Common myeloid progenitor, CD34-positive (primary cell): ENCODE results near the gene FMC1. TPM values are rescaled to one million over a fixed set of nuclear protein-coding genes. Genes with fewer than 3 reads are reported as not detected.

Experiments used
- CTCF ChIA-PET: fragments of 350-600 bp; sonication (Branson Sonifier 250); formaldehyde crosslinking; loops from one replicate; lab custom pipeline; 2021; ENCODE audit warnings: antibody characterized with exemption; lab: Charles Lee
- POLR2A ChIA-PET: fragments of 350-600 bp; sonication (Branson Sonifier 250); formaldehyde crosslinking; loops from one replicate; lab custom pipeline; 2021; ENCODE audit warnings: antibody characterized with exemption; lab: Charles Lee
- DNase-seq, 3 donors: peaks; one replicate each; pipeline versions ENCODE4 v3.0.0 to v3.0.0-alpha.2; 2013
- H3K27ac ChIP-seq, 2 experiments: 1 replicate in 1 of 2; 2 replicates in 1 of 2; pipeline ENCODE4 v1.7.0; 2013; ENCODE audit warnings: inconsistent platforms in 2 of 2, low read length in 2 of 2, mild to moderate bottlenecking in 2 of 2, low read depth in 1 of 2, moderate library complexity in 1 of 2; ENCODE audit not compliant: severe bottlenecking in 2 of 2, insufficient read depth in 1 of 2, poor library complexity in 1 of 2
- H3K27me3 ChIP-seq, 5 experiments: replicated peaks in 2 of 5; 1 replicate in 3 of 5; 2 replicates in 2 of 5; pipeline versions ENCODE4 v1.6.1 to v1.7.0; 2013; ENCODE audit warnings: low read length in 4 of 5, mild to moderate bottlenecking in 2 of 5, moderate library complexity in 2 of 5, inconsistent platforms in 1 of 5; ENCODE audit not compliant: insufficient read depth in 5 of 5, control insufficient read depth in 4 of 5
- H3K36me3 ChIP-seq, 4 experiments: 1 replicate in 2 of 4; 2 replicates in 2 of 4; pipeline versions ENCODE4 v1.6.1 to v1.7.0; 2013; ENCODE audit warnings: low read length in 3 of 4, control low read depth in 1 of 4, mild to moderate bottlenecking in 1 of 4; ENCODE audit not compliant: control insufficient read depth in 4 of 4, insufficient read depth in 4 of 4
- H3K4me1 ChIP-seq, 4 experiments: 1 replicate in 3 of 4; 2 replicates in 1 of 4; pipeline versions ENCODE4 v1.6.1 to v1.7.1; 2013; ENCODE audit warnings: low read length in 3 of 4, mild to moderate bottlenecking in 3 of 4, control low read depth in 1 of 4, inconsistent platforms in 1 of 4, moderate library complexity in 1 of 4; ENCODE audit not compliant: control insufficient read depth in 4 of 4, insufficient read depth in 4 of 4; ENCODE audit errors: control extremely low read depth in 1 of 4
- H3K4me3 ChIP-seq, 7 experiments: 1 replicate in 4 of 7; 2 replicates in 3 of 7; pipeline versions ENCODE4 v1.5.1 to v1.7.0; 2013; ENCODE audit warnings: mild to moderate bottlenecking in 7 of 7, low read length in 6 of 7, moderate library complexity in 6 of 7, inconsistent platforms in 2 of 7, low read depth in 2 of 7, control low read depth in 1 of 7; ENCODE audit not compliant: insufficient read depth in 4 of 7, control insufficient read depth in 1 of 7; ENCODE audit errors: extremely low read depth in 1 of 7
- H3K9me3 ChIP-seq, 5 experiments: 1 replicate in 4 of 5; 2 replicates in 1 of 5; pipeline versions ENCODE4 v1.6.1 to v1.7.1; 2013; ENCODE audit warnings: low read length in 4 of 5, mild to moderate bottlenecking in 2 of 5, inconsistent platforms in 1 of 5, low read depth in 1 of 5, moderate library complexity in 1 of 5; ENCODE audit not compliant: control insufficient read depth in 4 of 5, insufficient read depth in 2 of 5; ENCODE audit errors: control extremely low read depth in 1 of 5
- WGBS: methylation state at CpG from one replicate; pipeline ENCODE4 v1.1.5; 2013; ENCODE audit not compliant: insufficient coverage; 5-methylcytosine and 5-hydroxymethylcytosine counted together
- polyA plus RNA-seq: library from polyadenylated mRNA; unstranded; fragments of 120-200 nt; gene quantifications from one replicate; pipeline ENCODE4 v1.2.1, GENCODE V29; 2013

Gene FMC1
- polyA plus RNA-seq: 22.8 TPM

- DNase-seq: peak; percentile 94 to 96 (median 96)
- peak within 1 kb of the TSS; percentile 83 to 100 (median 98) for H3K4me3 ChIP-seq
- peaks cover 0 to 2% (median 0%) of the 10 kb centered on the region in 5 experiments for H3K9me3 ChIP-seq
- peaks cover 5 to 15% (median 11%) of the 10 kb centered on the region in 4 experiments for H3K4me1 ChIP-seq
- H3K36me3 ChIP-seq: peaks cover 1 to 14% (median 5%) of the 10 kb centered on the region in 4 experiments
- CTCF ChIA-PET: no interaction called here
- POLR2A ChIA-PET: interaction anchor here (0.6 to 2.5 kb wide), 2 partner anchors 18 to 32 kb away, joined by 4 to 15 read pairs; partner anchors contain the start of gene LUC7L2
- 0% methylated on average over 52 of the region's 54 CpGs for WGBS
- peak within 1 kb of the TSS; percentile 97 to 99 for H3K27ac ChIP-seq
- no peaks in the 10 kb centered on the region for H3K27me3 ChIP-seq
These were observed at the start of gene FMC1 for GRCh38 chr7:139341058-139341775. Gene FMC1 (plus strand): TSS chr7:139341337. CDS start chr7:139341385, 48 bp downstream.

- Histone ChIP-seq H3K27ac (no peak overlapping the region), H3K4me1 (no peaks in the 10 kb centered on the region), H3K4me3 (no peak overlapping the region), H3K9me3 (no peaks in the 10 kb centered on the region), H3K27me3 (no peaks in the 10 kb centered on the region), H3K36me3 (peaks cover 6 to 38% (median 18%) of the 10 kb centered on the region in 4 experiments)
- 96% methylated on average over 7 of the region's 7 CpGs for WGBS
- DNase-seq: no peak
- ChIA-PET CTCF (interaction anchor here (1.0 to 1.2 kb wide), 2 partner anchors 13 to 47 kb away, joined by 3 read pairs; no protein-coding TSS in a partner anchor), POLR2A (no interaction called here)
These were observed 48.3 kb upstream of the FMC1 start for GRCh38 chr7:139292821-139293220.

- H3K27me3 ChIP-seq: no peaks in the 10 kb centered on the region
- H3K9me3 ChIP-seq: no peaks in the 10 kb centered on the region
- H3K27ac ChIP-seq: no peak overlapping the region
- WGBS: 100% methylated on average over 2 of the region's 2 CpGs
- ChIA-PET POLR2A (no interaction called here), CTCF (interaction anchor here (0.6 to 1.1 kb wide), 3 partner anchors 27 to 156 kb away, joined by 3 read pairs; no protein-coding TSS in a partner anchor)
- H3K4me1 ChIP-seq: no peaks in the 10 kb centered on the region
- no peak for DNase-seq
- H3K4me3 ChIP-seq: no peak overlapping the region
- H3K36me3 ChIP-seq: peaks cover 6 to 45% (median 18%) of the 10 kb centered on the region in 4 experiments
These were observed 47.6 kb upstream of the FMC1 start for GRCh38 chr7:139293534-139293933.

- Histone ChIP-seq H3K27me3 (no peaks in the 10 kb centered on the region), H3K36me3 (peaks cover 6 to 48% (median 20%) of the 10 kb centered on the region in 4 experiments), H3K4me1 (no peaks in the 10 kb centered on the region), H3K4me3 (no peak overlapping the region), H3K9me3 (no peaks in the 10 kb centered on the region), H3K27ac (no peak overlapping the region)
- ChIA-PET CTCF (interaction anchor here (0.6 to 1.1 kb wide), 3 partner anchors 27 to 155 kb away, joined by 3 read pairs; no protein-coding TSS in a partner anchor), POLR2A (no interaction called here)
- DNase-seq: no peak
- WGBS: 94% methylated on average over 3 of the region's 4 CpGs
These were observed 46.9 kb upstream of the FMC1 start for GRCh38 chr7:139294241-139294640.

- no peak for DNase-seq
- Histone ChIP-seq H3K4me3 (no peak overlapping the region), H3K36me3 (peaks cover 6 to 52% (median 20%) of the 10 kb centered on the region in 4 experiments), H3K4me1 (no peaks in the 10 kb centered on the region), H3K27me3 (no peaks in the 10 kb centered on the region), H3K9me3 (no peaks in the 10 kb centered on the region), H3K27ac (no peak overlapping the region)
- ChIA-PET POLR2A (no interaction called here), CTCF (interaction anchor here (1.1 kb wide), 1 partner anchor 60 kb away, joined by 3 read pairs; no protein-coding TSS in a partner anchor)
- WGBS: 98% methylated on average over 4 of the region's 6 CpGs
These were observed 46.1 kb upstream of the FMC1 start for GRCh38 chr7:139294951-139295575.

- Histone ChIP-seq H3K9me3 (no peaks in the 10 kb centered on the region), H3K4me1 (no peaks in the 10 kb centered on the region), H3K27me3 (no peaks in the 10 kb centered on the region), H3K4me3 (no peak overlapping the region), H3K27ac (no peak overlapping the region), H3K36me3 (peaks cover 6 to 59% (median 23%) of the 10 kb centered on the region in 4 experiments)
- ChIA-PET CTCF (no interaction called here), POLR2A (no interaction called here)
- 96% methylated on average over 5 of the region's 6 CpGs for WGBS
- DNase-seq: no peak
These were observed 43.3 kb upstream of the FMC1 start for GRCh38 chr7:139297795-139298194.

GRCh38 chr7:139299296-139299695 lies 41.8 kb upstream of the FMC1 start:
- Histone ChIP-seq H3K27ac (no peak overlapping the region), H3K36me3 (peaks cover 6 to 54% (median 18%) of the 10 kb centered on the region in 4 experiments), H3K4me3 (no peak overlapping the region), H3K9me3 (no peaks in the 10 kb centered on the region), H3K4me1 (no peaks in the 10 kb centered on the region), H3K27me3 (no peaks in the 10 kb centered on the region)
- CTCF ChIA-PET: no interaction called here
- 100% methylated on average over 1 of the region's 2 CpGs for WGBS
- no peak for DNase-seq
- POLR2A ChIA-PET: no interaction called here
